Activated T-helper 1 cell treated with anti-CD3 and anti-CD28 coated beads, Interleukin-12 subunit alpha, Interleukin-12 subunit beta, Interleukin-2, Interleukin-4 antibody, amounts not matched to agents 30 ng/mL and 10 ng/mL and 1 ng/mL, durations not matched to agents 14 hours and 24 hours and 36 hours (primary cell): Measurements from ENCODE around the gene GPX5. TPM values are rescaled to one million over a fixed set of nuclear protein-coding genes. Genes with fewer than 3 reads are reported as not detected.
A peak's percentile ranks its signal among the peaks of the same experiment; 100 is the strongest.

Experiments used
- DNase-seq: peaks from one replicate; pipeline ENCODE4 v3.0.0; 2021; ENCODE audit warnings: low spot score
- H3K27ac Mint-ChIP-seq: one replicate; pipeline ENCODE4 v1.8.0; 2021; ENCODE audit warnings: mild to moderate bottlenecking, mixed read lengths
- H3K27me3 Mint-ChIP-seq: one replicate; pipeline ENCODE4 v1.8.0; 2022; ENCODE audit warnings: mild to moderate bottlenecking, moderate library complexity, mixed read lengths; ENCODE audit not compliant: insufficient read depth
- H3K36me3 Mint-ChIP-seq: one replicate; pipeline ENCODE4 v1.8.0; 2021; ENCODE audit warnings: low read depth, mixed read lengths
- H3K4me1 Mint-ChIP-seq: one replicate; pipeline ENCODE4 v1.8.0; 2021; ENCODE audit warnings: low read depth, mixed read lengths
- H3K4me3 Mint-ChIP-seq: one replicate; pipeline ENCODE4 v1.8.0; 2021; ENCODE audit warnings: mild to moderate bottlenecking, moderate library complexity, mixed read lengths
- H3K9me3 Mint-ChIP-seq: one replicate; pipeline ENCODE4 v1.8.0; 2021; ENCODE audit warnings: mixed read lengths
- intact Hi-C: fragments of 100-400 bp; cut with micrococcal nuclease; formaldehyde crosslinking; loops from one replicate; pipeline ENCODE4 v1.15.1; 2024
- total RNA-seq: library from RNA; stranded (reverse); gene quantifications from 2 replicates; pipeline ENCODE4 v1.2.3, GENCODE V29; 2022

GPX5 gene
- total RNA-seq, 1 donor from 2014 or later, result not detected

DNA sequence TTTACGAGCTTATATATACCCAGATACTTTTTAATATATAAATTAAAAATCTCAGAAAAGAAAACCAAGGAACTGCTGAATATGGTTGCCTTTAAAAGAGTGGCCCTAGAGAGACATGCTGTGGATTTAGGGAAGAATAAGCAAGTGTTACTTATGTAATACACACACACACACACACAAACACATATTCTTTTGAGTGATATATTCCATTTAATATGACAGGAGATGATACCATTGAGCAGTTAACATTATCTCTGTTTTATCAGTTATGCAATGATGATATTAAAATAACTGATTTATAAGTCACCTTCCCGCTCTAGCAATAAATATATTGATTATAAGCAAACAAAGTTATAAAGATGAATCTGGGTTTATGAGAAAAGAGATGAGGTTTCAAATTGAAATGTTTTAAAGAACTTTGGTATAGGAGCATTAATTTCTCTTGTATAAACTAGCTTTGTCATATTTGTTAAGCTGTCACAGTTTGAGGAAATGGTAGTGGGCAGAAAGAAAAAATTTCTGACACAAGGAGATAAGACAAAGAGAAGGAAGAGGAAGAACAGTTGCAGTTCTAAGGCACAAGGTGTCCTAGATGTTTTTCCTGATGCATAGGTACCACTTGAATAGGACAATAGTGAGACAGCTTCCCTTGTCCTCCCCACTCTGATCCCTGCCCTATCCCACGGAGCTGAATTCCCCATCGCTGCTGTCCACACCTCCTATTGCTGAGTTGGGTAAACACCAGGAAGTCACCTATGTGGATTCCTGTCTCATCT lies 26.4 kb downstream of the GPX5 start:
- Mint-ChIP-seq H3K9me3 (no peaks in the 10 kb centered on the region), H3K27ac (no peak overlapping the region), H3K27me3 (peaks cover 39% of the 10 kb centered on the region), H3K4me3 (no peak overlapping the region), H3K36me3 (no peaks in the 10 kb centered on the region), H3K4me1 (peaks cover 6% of the 10 kb centered on the region)
- no peak for DNase-seq
- intact Hi-C loops, result no loop called here

DNA sequence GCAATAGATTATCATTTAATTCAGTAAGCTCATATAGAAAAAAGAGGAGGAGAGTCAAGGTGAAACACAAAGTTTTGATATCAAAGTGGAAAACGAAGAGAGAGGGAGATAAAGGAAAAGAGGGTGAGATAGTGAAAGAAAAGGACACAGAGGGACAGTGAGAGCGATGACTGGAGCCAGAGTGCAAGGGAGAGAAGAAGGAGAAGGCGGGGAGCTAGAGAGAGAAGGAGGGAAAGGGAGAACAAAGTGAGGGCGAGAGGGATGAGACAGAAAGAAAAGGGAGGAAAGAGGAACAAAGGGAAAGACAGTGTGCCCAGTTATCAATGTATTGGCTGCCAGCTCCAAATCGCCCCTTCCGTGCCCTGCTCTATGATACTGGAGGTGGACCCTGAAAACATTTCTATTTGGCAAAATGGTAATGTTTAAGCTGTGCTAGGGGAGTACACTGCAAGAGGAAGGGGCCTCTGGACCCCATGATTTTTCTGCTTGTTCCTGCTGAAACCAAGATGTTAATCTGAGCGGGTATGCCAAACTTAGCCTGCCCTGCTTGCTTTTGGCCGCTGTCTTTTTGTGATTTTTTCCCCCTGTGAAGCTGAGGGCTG lies 27.8 kb downstream of the GPX5 start:
- Mint-ChIP-seq H3K36me3 (no peaks in the 10 kb centered on the region), H3K9me3 (no peaks in the 10 kb centered on the region), H3K4me3 (no peak overlapping the region), H3K4me1 (peaks cover 6% of the 10 kb centered on the region), H3K27me3 (peaks cover 39% of the 10 kb centered on the region), H3K27ac (peak overlapping the region; percentile 2)
- intact Hi-C loops, result no loop called here
- no peak for DNase-seq

DNA sequence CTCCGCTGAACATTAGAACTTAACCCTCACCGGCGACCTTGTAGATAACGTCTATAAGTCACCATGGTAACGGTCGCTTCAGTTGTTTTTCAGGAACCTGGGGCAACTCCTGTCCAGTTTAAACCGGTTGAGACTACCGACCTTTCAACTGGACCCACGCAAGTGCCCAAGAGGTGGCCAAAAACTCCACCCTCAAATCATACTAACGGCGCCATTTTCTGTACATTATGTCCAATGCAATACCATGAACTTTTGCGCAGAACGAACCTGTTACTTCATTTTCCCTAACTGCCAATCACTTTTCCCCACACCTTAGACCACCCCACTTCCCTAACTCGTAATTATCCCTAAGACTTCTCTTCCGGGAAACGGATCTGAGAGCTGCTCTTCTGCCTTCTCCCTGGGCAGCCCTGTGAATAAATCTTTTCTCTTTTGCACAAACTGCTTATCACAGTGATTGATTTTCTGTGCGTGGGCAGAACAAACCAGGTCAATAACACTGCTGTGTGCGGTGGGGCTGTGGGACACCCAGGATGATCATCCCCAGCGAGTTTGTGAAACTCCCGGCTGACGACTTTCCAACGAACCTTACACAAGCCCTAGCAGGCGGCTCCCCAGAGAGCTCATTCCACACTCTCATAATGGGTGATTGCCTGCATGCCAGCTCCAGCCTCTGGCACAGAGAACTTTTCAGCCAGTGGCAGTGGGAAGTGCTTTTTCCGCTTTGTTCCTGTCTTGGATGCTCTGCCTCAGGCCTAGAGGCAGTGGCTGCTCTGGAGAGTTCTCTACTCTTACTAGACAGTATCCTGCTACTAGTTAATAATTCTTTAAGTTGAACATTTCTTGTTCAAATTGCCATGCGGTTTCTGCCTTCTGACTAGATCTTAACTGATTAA lies 28.6 kb downstream of the GPX5 start:
- Mint-ChIP-seq H3K9me3 (no peaks in the 10 kb centered on the region), H3K36me3 (no peaks in the 10 kb centered on the region), H3K27ac (no peak overlapping the region), H3K4me3 (no peak overlapping the region), H3K4me1 (peaks cover 6% of the 10 kb centered on the region), H3K27me3 (peaks cover 38% of the 10 kb centered on the region)
- DNase-seq, result no peak
- intact Hi-C loops, result no loop called here

DNA sequence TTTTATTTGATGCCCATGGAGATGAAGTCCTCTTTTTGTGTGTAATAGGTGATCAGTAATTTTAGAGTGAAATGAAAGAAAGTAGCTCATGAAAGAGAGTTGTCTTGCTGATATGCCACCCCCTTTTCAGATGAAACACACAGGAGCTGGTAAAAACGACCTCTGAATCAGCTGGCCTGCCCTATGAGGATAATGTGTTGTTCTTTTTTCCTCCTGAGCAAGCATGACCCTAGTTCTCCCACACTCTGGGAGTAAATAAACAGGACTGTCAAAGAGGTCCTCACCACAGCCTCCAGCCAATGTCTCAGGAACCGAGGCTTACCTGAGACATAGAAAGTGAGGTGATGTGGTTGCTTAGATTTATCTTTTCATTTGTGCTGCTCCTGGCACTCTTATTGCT lies 29.5 kb downstream of the GPX5 start:
- H3K4me1 Mint-ChIP-seq, result peaks cover 6% of the 10 kb centered on the region
- no peaks in the 10 kb centered on the region for H3K36me3 Mint-ChIP-seq
- no peak for DNase-seq
- intact Hi-C loops, result no loop called here
- no peak overlapping the region for H3K4me3 Mint-ChIP-seq
- H3K27ac Mint-ChIP-seq, result no peak overlapping the region
- peaks cover 41% of the 10 kb centered on the region for H3K27me3 Mint-ChIP-seq
- no peaks in the 10 kb centered on the region for H3K9me3 Mint-ChIP-seq

DNA sequence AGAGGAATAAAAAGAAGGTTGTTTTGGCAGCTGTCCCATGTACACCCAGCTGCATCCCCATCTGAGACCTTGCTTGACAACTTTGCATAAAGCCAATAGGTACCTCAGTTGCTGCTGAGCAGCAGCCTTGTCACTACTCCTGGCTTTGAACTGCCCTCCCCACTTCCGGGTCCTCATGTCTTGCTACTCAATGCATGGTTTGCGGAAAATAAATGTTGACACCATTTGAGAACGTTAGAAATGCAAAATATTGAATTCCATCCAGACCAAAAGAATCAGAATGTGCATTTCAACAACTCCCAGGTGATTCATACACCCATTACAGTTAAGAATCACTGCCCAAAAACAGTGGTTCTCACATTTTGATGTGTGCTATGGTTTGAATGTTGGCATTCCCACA lies 32.9 kb downstream of the GPX5 start:
- Mint-ChIP-seq H3K4me3 (no peak overlapping the region), H3K27ac (no peak overlapping the region), H3K9me3 (no peaks in the 10 kb centered on the region), H3K27me3 (peaks cover 37% of the 10 kb centered on the region), H3K4me1 (peaks cover 6% of the 10 kb centered on the region), H3K36me3 (no peaks in the 10 kb centered on the region)
- intact Hi-C loops, result no loop called here
- DNase-seq, result no peak

DNA sequence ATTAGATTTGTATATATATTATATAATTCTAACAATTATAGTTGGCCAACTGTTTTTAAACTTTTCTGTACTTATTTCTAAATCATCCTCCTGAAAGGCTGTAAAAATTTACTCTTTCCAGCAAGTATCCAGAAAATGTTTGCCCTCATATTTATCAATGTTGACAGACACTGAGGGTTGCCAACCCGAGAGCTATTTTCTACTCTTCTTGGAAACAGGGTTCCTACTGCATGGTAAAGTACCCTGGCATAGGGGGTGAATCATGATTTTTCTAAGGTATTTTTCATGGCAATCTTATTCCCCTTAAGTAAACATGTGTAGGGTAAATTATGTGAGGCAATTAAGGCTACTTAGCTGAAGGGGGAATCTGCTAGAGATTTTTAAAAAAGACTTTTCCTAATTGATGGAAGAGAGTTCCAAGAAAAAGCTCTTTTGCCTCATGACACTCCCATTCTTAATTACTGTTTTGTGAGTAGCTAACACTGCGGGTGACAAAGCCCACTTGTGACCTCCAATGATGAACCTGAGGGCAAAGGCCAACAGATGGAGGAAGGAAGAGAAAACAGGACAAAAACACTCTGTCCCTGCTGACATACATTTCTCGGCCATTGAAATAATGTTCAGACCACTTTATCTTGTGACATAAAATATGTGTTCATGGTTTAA lies 37.9 kb downstream of the GPX5 start:
- intact Hi-C loops, result no loop called here
- H3K27me3 Mint-ChIP-seq, result peaks cover 33% of the 10 kb centered on the region
- DNase-seq, result no peak
- H3K4me3 Mint-ChIP-seq, result no peak overlapping the region
- no peaks in the 10 kb centered on the region for H3K9me3 Mint-ChIP-seq
- no peak overlapping the region for H3K27ac Mint-ChIP-seq
- no peaks in the 10 kb centered on the region for H3K4me1 Mint-ChIP-seq
- H3K36me3 Mint-ChIP-seq, result no peaks in the 10 kb centered on the region

DNA sequence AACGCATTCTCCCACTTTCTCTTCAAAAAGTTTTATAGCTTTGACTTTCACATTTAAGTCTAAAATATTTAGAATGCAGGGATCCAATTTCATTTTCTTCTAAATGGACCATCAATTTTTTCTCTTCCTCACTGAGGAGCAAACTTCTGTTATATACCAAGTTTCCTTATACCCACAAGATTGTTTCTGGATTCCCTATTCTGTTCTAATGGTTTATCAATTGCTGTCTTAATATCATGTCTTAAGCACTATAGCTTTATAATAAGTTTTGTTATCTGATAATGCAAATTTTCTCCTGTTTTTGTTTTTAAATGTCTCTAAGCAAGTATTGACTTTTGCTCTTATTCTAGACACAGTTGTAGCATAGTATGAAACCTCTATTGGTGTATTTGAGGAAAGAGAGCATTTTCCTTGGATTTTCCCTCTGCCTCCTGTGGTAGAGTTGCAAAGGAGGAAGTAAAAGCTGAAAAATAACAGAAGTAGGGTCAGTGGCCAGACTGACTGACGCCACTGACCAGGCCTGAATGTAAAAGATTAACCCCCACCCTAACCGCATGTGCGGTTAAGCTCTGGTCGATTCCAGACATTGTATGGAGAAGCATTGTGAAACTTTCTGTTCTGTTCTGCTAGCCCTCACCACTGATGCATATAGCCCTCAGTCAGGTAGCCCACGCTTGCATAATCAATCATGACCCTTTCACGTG lies 40.3 kb downstream of the GPX5 start:
- intact Hi-C loops, result no loop called here
- Mint-ChIP-seq H3K36me3 (no peaks in the 10 kb centered on the region), H3K4me1 (no peaks in the 10 kb centered on the region), H3K27ac (no peak overlapping the region), H3K9me3 (no peaks in the 10 kb centered on the region), H3K27me3 (peaks cover 32% of the 10 kb centered on the region), H3K4me3 (no peak overlapping the region)
- no peak for DNase-seq

DNA sequence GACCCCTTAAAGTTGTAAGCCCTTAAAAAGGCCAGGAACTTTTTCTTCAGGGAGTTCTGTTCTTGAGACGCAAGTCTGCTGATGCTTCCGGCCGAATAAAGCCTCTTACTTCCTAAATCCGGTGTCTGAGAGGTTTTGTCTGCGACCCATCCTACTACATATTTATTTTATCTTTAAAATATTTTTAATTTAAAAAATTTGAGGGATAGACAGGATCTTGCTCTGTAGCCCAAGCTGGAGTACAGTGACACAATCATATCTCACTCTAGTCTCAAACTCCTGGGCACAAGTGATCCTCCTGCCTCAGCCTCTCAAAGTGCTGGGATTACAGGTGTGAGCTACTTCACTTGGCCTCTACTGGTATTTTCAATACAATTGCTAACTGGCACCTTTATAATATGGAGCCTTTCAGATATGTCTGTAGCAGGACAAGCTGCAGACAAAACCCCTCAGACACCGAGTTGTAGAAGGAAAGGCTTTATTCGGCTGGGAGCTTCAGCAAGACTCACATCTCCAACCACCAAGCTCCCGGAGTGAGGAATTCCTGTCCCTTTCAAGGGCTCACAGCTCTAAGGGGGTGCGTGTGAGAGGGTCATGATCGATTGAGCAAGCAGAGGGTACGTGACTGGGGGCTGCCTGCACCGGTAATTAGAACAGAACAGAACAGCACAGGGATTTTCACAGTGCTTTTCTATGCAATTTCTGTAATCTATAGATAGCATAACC lies 41.0 kb downstream of the GPX5 start:
- Mint-ChIP-seq H3K27me3 (peaks cover 31% of the 10 kb centered on the region), H3K27ac (no peak overlapping the region)

DNA sequence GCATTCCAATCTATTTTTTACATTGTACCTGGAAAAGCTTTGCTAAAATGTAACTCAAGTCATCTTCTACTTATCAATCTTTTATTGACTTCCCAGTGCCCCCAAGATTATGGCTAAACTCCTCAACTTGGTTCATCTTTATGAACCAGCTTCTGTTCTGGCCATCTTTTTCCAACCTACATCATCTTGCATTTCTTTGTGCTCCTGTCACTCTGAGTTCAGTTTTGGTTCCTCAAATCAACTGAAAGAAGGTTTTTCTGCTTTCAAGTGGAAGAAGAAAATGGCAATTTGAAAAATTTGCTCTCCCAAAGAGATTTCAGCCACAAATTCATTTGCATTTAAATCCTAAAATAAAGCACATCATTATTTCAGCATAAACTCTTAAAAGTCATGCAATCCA lies 41.8 kb downstream of the GPX5 start:
- DNase-seq, result no peak
- no peaks in the 10 kb centered on the region for H3K4me1 Mint-ChIP-seq
- intact Hi-C loops, result no loop called here
- no peak overlapping the region for H3K27ac Mint-ChIP-seq
- H3K9me3 Mint-ChIP-seq, result no peaks in the 10 kb centered on the region
- H3K27me3 Mint-ChIP-seq, result peaks cover 33% of the 10 kb centered on the region
- H3K4me3 Mint-ChIP-seq, result no peak overlapping the region
- H3K36me3 Mint-ChIP-seq, result no peaks in the 10 kb centered on the region

More for the DNA sequence above, 41.0 kb downstream of the GPX5 start:
- Mint-ChIP-seq H3K36me3 (no peaks in the 10 kb centered on the region), H3K4me1 (no peaks in the 10 kb centered on the region), H3K9me3 (no peaks in the 10 kb centered on the region), H3K4me3 (no peak overlapping the region)
- intact Hi-C loops, result no loop called here
- no peak for DNase-seq

DNA sequence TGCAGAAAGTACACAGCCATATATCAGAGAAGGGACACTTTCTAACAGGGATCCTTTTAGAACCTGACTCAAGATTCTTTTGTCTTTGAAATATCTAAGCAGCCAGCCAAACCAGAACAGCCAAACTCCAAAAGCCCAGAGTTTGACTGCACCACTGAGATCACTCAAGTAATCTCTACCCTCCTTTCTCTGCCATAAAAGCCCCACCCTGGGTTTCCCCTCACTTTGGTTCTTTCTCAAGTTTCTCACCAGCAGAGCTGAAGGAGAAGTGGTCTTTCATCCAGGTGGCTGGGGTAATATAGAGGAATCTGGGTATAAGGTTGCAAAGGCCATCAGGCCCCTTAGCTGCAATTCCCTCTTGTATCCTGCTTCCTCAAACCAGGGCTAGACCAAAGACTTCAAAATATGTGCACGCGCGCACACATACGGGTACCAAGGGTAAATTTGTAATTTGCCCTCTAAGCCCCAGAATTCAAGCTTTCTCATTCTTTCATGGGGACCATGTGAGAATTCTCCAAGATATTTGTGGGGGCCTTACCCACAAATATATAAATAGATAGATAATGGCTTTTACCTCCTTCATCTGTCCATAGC lies 42.9 kb downstream of the GPX5 start:
- peaks cover 27% of the 10 kb centered on the region for H3K27me3 Mint-ChIP-seq

DNA sequence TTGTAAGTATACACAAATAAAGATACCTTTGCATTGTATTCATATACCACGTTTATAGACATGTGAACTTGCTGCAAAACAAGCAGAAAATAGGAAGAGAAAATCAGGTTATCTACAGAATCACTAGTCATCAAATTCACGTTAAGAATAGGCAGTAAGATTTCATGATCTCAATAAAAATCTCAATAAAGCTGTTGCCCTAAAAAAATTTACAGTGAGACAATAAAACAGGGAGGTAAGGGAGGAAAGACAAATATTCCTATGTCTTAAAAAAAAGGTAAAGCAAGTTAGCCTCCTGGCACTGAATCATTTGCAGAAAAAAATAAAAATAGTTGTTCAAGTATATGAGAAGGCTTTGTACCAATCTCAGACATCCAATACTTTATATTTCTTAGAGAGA lies 44.1 kb downstream of the GPX5 start:
- H3K27ac Mint-ChIP-seq, result no peak overlapping the region

More for the DNA sequence above, 42.9 kb downstream of the GPX5 start:
- Mint-ChIP-seq H3K4me1 (no peaks in the 10 kb centered on the region), H3K27ac (no peak overlapping the region), H3K36me3 (no peaks in the 10 kb centered on the region), H3K4me3 (no peak overlapping the region), H3K9me3 (no peaks in the 10 kb centered on the region)
- intact Hi-C loops, result no loop called here
- DNase-seq, result no peak

More for the DNA sequence above, 44.1 kb downstream of the GPX5 start:
- Mint-ChIP-seq H3K9me3 (no peaks in the 10 kb centered on the region), H3K4me1 (no peaks in the 10 kb centered on the region), H3K36me3 (no peaks in the 10 kb centered on the region), H3K4me3 (no peak overlapping the region), H3K27me3 (peaks cover 20% of the 10 kb centered on the region)
- DNase-seq, result no peak
- intact Hi-C loops, result no loop called here
